Neural cell (in vitro differentiated cells): ENCODE results near the gene COL23A1. TPM values are rescaled to one million over a fixed set of nuclear protein-coding genes. Genes with fewer than 3 reads are reported as not detected.

Source experiments
- H2AFZ ChIP-seq: fragments of 200-600, 300-800 bp; sonication (generic), shearing (Covaris generic); 2 replicates; pipeline ENCODE4 v1.6.0; 2014; ENCODE audit warnings: low read depth, mild to moderate bottlenecking, antibody characterized with exemption, low read length, moderate library complexity
- H3F3A ChIP-seq: fragments of 200-600 bp; shearing (Covaris generic); 2 replicates; pipeline ENCODE4 v1.6.1; 2016; ENCODE audit warnings: mild to moderate bottlenecking, moderate library complexity, mixed read lengths, antibody characterized with exemption, low read length; ENCODE audit not compliant: insufficient read depth, poor library complexity, severe bottlenecking
- H3K27ac ChIP-seq: fragments of 200-600, 300-800 bp; sonication (generic), shearing (Covaris generic); 2 replicates; pipeline ENCODE4 v1.5.1; 2014; ENCODE audit warnings: mild to moderate bottlenecking, low read length, moderate library complexity
- H3K27me3 ChIP-seq: fragments of 300-800, 200-600 bp; sonication (generic), shearing (Covaris generic); 2 replicates; pipeline ENCODE4 v1.6.0; 2014; ENCODE audit warnings: mild to moderate bottlenecking, low read depth, low read length, moderate library complexity; ENCODE audit not compliant: insufficient read depth
- H3K36me3 ChIP-seq: fragments of 300-800, 200-600 bp; sonication (generic), shearing (Covaris generic); 2 replicates; pipeline ENCODE4 v1.5.1; 2014; ENCODE audit warnings: mild to moderate bottlenecking, antibody characterized with exemption, low read length, moderate library complexity; ENCODE audit not compliant: insufficient read depth
- H3K4me2 ChIP-seq: fragments of 300-800, 200-600 bp; sonication (generic), shearing (Covaris generic); 2 replicates; pipeline ENCODE4 v1.6.0; 2014; ENCODE audit warnings: mild to moderate bottlenecking, low read length
- H3K4me3 ChIP-seq: fragments of 300-800, 200-600 bp; sonication (generic), shearing (Covaris generic); 2 replicates; pipeline ENCODE4 v1.5.1; 2014; ENCODE audit warnings: mild to moderate bottlenecking, low read length, moderate library complexity
- H3K79me2 ChIP-seq: fragments of 200-600 bp; shearing (Covaris generic); replicated peaks from 2 replicates; pipeline ENCODE4 v1.6.0; 2014; ENCODE audit warnings: mild to moderate bottlenecking, low read length, moderate library complexity; ENCODE audit not compliant: insufficient read depth
- H3K9ac ChIP-seq: fragments of 300-800, 200-600 bp; sonication (generic), shearing (Covaris generic); 2 replicates; pipeline ENCODE4 v1.6.1; 2016; ENCODE audit warnings: mild to moderate bottlenecking, low read length, mixed read lengths
- H3K9me2 ChIP-seq: fragments of 200-600 bp; shearing (Covaris generic); 2 replicates; pipeline ENCODE4 v1.6.1; 2016; ENCODE audit warnings: mild to moderate bottlenecking, low read length, mixed read lengths; ENCODE audit not compliant: insufficient read depth
- H3K9me3 ChIP-seq: fragments of 200-600, 300-800 bp; sonication (generic), shearing (Covaris generic); 2 replicates; pipeline ENCODE4 v1.6.1; 2016; ENCODE audit warnings: mild to moderate bottlenecking, mixed run types, low read length, moderate library complexity, mixed read lengths
- H4K20me1 ChIP-seq: fragments of 200-600 bp; shearing (Covaris generic); 2 replicates; pipeline ENCODE4 v1.6.1; 2016; ENCODE audit warnings: mild to moderate bottlenecking, mixed run types; ENCODE audit not compliant: insufficient read depth
- EP300 ChIP-seq: fragments of 450-650 bp; conservative IDR thresholded peaks from 2 replicates; pipeline ENCODE4 v1.6.1; 2014; ENCODE audit warnings: antibody characterized with exemption, mild to moderate bottlenecking, moderate library complexity; ENCODE audit not compliant: poor library complexity, severe bottlenecking
- EZH2 ChIP-seq: fragments of 200-600, 300-800 bp; shearing (Covaris generic), sonication (generic); IDR thresholded peaks from 2 replicates; pipeline ENCODE4 v1.6.1; 2014; ENCODE audit warnings: antibody characterized with exemption, low read length, borderline replicate concordance, mild to moderate bottlenecking; ENCODE audit not compliant: insufficient read depth, poor library complexity, severe bottlenecking
- MXI1 ChIP-seq: fragments of 450-650 bp; conservative IDR thresholded peaks from 2 replicates; pipeline ENCODE4 v1.6.1; 2014; ENCODE audit warnings: antibody characterized with exemption, mild to moderate bottlenecking; ENCODE audit not compliant: poor library complexity, severe bottlenecking
- POLR2AphosphoS5 ChIP-seq: IDR thresholded peaks from 2 replicates; pipeline ENCODE4 v1.6.1; 2012
- RAD21 ChIP-seq: fragments of 450-650 bp; conservative IDR thresholded peaks from 2 replicates; pipeline ENCODE4 v1.6.1; 2014; ENCODE audit warnings: antibody characterized with exemption, mild to moderate bottlenecking, moderate library complexity
- SMC3 ChIP-seq: fragments of 450-650 bp; conservative IDR thresholded peaks from 2 replicates; pipeline ENCODE4 v1.6.1; 2014; ENCODE audit warnings: antibody characterized with exemption, mild to moderate bottlenecking, moderate library complexity; ENCODE audit not compliant: poor library complexity
- TAF1 ChIP-seq: IDR thresholded peaks from 2 replicates; pipeline ENCODE4 v1.6.1; 2012; ENCODE audit warnings: low read depth
- polyA plus RNA-seq: library from polyadenylated mRNA; depleted of rRNA; stranded (reverse); fragments of >200 nt; gene quantifications from 2 replicates; pipeline ENCODE4 v1.2.3, GENCODE V29; 2014
- TF ChIP-seq, protein P1 (sequence below): IDR thresholded peaks from 2 replicates; pipeline ENCODE4 v1.6.1; 2012; ENCODE audit warnings: borderline replicate concordance
- TF ChIP-seq, protein P2 (sequence below): fragments of 450-650 bp; IDR thresholded peaks from 2 replicates; pipeline ENCODE4 v1.5.1; 2014; ENCODE audit warnings: antibody characterized with exemption, mild to moderate bottlenecking, moderate library complexity; ENCODE audit not compliant: poor library complexity, severe bottlenecking

The COL23A1 gene
- polyA plus RNA-seq, 1 donor from 2014 or later: not detected

DNA sequence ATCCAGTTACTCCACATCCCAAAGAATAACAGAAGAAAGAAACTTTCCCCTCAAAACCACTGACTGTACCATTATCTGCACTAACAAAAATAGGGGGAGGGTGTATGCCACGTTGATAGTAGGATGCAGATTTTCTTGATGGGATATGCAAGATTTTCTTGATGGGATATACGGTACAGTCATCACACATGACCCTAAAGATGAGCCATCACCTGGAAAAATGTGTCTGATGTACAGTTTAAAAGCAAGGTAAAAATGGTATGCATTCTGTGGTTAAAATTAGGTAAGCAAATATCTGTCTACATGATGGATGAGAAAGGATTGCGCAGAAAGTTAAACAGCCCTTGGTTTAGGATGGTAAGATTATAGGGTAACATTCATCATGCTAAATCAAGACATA, 8.6 kb downstream of the COL23A1 start:
- peaks cover 9% of the 10 kb centered on the region for H3K27me3 ChIP-seq
- no peaks in the 10 kb centered on the region for H3F3A ChIP-seq
- H3K9me3 ChIP-seq: no peaks in the 10 kb centered on the region
- no peaks in the 10 kb centered on the region for H3K36me3 ChIP-seq
- no peak overlapping the region for H3K4me3 ChIP-seq
- TF ChIP-seq EZH2 (no peak), MXI1 (no peak), RAD21 (no peak), EP300 (no peak), POLR2AphosphoS5 (no peak), TAF1 (no peak), SMC3 (no peak)
- TF ChIP-seq, protein P1, sequence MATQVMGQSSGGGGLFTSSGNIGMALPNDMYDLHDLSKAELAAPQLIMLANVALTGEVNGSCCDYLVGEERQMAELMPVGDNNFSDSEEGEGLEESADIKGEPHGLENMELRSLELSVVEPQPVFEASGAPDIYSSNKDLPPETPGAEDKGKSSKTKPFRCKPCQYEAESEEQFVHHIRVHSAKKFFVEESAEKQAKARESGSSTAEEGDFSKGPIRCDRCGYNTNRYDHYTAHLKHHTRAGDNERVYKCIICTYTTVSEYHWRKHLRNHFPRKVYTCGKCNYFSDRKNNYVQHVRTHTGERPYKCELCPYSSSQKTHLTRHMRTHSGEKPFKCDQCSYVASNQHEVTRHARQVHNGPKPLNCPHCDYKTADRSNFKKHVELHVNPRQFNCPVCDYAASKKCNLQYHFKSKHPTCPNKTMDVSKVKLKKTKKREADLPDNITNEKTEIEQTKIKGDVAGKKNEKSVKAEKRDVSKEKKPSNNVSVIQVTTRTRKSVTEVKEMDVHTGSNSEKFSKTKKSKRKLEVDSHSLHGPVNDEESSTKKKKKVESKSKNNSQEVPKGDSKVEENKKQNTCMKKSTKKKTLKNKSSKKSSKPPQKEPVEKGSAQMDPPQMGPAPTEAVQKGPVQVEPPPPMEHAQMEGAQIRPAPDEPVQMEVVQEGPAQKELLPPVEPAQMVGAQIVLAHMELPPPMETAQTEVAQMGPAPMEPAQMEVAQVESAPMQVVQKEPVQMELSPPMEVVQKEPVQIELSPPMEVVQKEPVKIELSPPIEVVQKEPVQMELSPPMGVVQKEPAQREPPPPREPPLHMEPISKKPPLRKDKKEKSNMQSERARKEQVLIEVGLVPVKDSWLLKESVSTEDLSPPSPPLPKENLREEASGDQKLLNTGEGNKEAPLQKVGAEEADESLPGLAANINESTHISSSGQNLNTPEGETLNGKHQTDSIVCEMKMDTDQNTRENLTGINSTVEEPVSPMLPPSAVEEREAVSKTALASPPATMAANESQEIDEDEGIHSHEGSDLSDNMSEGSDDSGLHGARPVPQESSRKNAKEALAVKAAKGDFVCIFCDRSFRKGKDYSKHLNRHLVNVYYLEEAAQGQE: no peak
- TF ChIP-seq, protein P2, sequence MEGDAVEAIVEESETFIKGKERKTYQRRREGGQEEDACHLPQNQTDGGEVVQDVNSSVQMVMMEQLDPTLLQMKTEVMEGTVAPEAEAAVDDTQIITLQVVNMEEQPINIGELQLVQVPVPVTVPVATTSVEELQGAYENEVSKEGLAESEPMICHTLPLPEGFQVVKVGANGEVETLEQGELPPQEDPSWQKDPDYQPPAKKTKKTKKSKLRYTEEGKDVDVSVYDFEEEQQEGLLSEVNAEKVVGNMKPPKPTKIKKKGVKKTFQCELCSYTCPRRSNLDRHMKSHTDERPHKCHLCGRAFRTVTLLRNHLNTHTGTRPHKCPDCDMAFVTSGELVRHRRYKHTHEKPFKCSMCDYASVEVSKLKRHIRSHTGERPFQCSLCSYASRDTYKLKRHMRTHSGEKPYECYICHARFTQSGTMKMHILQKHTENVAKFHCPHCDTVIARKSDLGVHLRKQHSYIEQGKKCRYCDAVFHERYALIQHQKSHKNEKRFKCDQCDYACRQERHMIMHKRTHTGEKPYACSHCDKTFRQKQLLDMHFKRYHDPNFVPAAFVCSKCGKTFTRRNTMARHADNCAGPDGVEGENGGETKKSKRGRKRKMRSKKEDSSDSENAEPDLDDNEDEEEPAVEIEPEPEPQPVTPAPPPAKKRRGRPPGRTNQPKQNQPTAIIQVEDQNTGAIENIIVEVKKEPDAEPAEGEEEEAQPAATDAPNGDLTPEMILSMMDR: no peak
- H3K9ac ChIP-seq: no peak overlapping the region
- no peaks in the 10 kb centered on the region for H3K9me2 ChIP-seq
- no peak overlapping the region for H2AFZ ChIP-seq
- H3K79me2 ChIP-seq: no peaks in the 10 kb centered on the region
- no peaks in the 10 kb centered on the region for H4K20me1 ChIP-seq
- no peak overlapping the region for H3K4me2 ChIP-seq
- H3K27ac ChIP-seq: no peak overlapping the region

DNA sequence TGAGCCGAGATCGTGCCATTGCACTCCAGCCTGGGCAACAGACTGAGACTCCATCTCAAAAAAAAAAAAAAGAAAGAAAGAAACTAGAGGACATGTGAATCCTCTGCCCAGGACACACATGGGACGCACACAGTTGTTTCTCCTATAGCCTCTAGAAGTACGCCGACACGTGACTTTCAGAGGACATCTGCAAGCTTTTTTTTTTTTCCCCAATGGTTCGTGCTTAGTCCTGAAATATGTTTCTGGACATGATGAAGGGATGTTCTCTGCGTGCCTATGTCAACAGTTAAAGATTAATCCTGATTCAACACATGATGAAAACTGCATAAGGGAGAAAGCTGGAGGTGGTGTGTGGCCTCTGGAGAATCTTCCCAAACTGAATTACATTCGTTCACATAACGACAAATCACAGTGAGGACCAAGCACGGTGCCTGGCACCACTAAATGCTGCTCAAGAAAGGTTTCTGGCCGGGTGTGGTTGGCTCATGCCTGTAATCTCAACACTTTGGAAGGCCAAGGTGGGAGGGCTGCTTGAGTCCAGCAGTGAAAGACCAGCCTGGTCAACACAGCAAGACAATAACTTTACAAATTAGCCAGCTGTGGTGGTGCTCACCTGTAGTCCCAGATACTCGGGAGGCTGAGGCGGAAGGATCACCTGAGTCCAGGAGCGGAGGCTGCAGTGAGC, 9.8 kb downstream of the COL23A1 start:
- H3F3A ChIP-seq: no peaks in the 10 kb centered on the region
- peaks cover 21% of the 10 kb centered on the region for H3K27me3 ChIP-seq
- no peak overlapping the region for H3K4me2 ChIP-seq
- no peak overlapping the region for H3K9ac ChIP-seq
- no peaks in the 10 kb centered on the region for H3K9me3 ChIP-seq
- no peak overlapping the region for H3K4me3 ChIP-seq
- H3K36me3 ChIP-seq: no peaks in the 10 kb centered on the region
- H3K79me2 ChIP-seq: no peaks in the 10 kb centered on the region
- H2AFZ ChIP-seq: no peak overlapping the region
- no peaks in the 10 kb centered on the region for H4K20me1 ChIP-seq
- H3K27ac ChIP-seq: no peak overlapping the region
- no peak for TF ChIP-seq RAD21
- no peak for TF ChIP-seq POLR2AphosphoS5
- TF ChIP-seq EZH2: no peak
- TF ChIP-seq, protein P1: no peak
- no peak for TF ChIP-seq SMC3
- TF ChIP-seq TAF1: no peak
- no peak for TF ChIP-seq MXI1
- TF ChIP-seq, protein P2: no peak
- TF ChIP-seq EP300: no peak
- no peaks in the 10 kb centered on the region for H3K9me2 ChIP-seq
